ENCODE measurements around the gene CHMP2B. TPM values are rescaled to one million over a fixed set of nuclear protein-coding genes. Genes with fewer than 3 reads are reported as not detected.

CHMP2B gene
- total RNA-seq, 6 donors from 2014 or later = 15.7 to 56.3 (median 38.9) TPM

GRCh38 chr3:87198774-87199173, 28.3 kb upstream of the CHMP2B start:
- H3K27me3 ChIP-seq = no peaks in the 10 kb centered on the region
- TF ChIP-seq POLR2AphosphoS5 (IDR thresholded peaks at IDR 0.05) = no peak
- TF ChIP-seq EP300 (IDR thresholded peaks at IDR 0.05) = no peak
- TF ChIP-seq POLR2A (IDR thresholded peaks at IDR 0.05) = no peak
- no peak for TF ChIP-seq CTCF (IDR thresholded peaks at IDR 0.05)
- DNase-seq (no peak), ATAC-seq (ENCODE audit: low FRiP score in 2 of 2) (no peak)
- no peaks in the 10 kb centered on the region for H3K36me3 ChIP-seq
- no peak overlapping the region for H3K4me3 ChIP-seq
- H3K27ac ChIP-seq = no peak overlapping the region
- no peaks in the 10 kb centered on the region for H3K4me1 ChIP-seq
- no peaks in the 10 kb centered on the region for H3K9me3 ChIP-seq

GRCh38 chr3:87199628-87200027, 27.5 kb upstream of the CHMP2B start:
- no peak overlapping the region for H3K27ac ChIP-seq
- no peaks in the 10 kb centered on the region for H3K36me3 ChIP-seq
- no peak for TF ChIP-seq CTCF (IDR thresholded peaks at IDR 0.05)
- TF ChIP-seq POLR2AphosphoS5 (IDR thresholded peaks at IDR 0.05) = no peak
- no peak for TF ChIP-seq EP300 (IDR thresholded peaks at IDR 0.05)
- TF ChIP-seq POLR2A (IDR thresholded peaks at IDR 0.05) = no peak
- ATAC-seq (ENCODE audit: low FRiP score in 2 of 2) (no peak), DNase-seq (no peak)
- H3K4me1 ChIP-seq = no peaks in the 10 kb centered on the region
- no peaks in the 10 kb centered on the region for H3K9me3 ChIP-seq
- H3K27me3 ChIP-seq = no peaks in the 10 kb centered on the region
- 73 to 83% methylated on average over 2 of the region's 2 CpGs for WGBS, 2 donors
- no peak overlapping the region for H3K4me3 ChIP-seq

- H3K27me3 ChIP-seq = no peaks in the 10 kb centered on the region
- H3K9me3 ChIP-seq = no peaks in the 10 kb centered on the region
- no peak overlapping the region for H3K27ac ChIP-seq
- ATAC-seq (ENCODE audit: low FRiP score in 2 of 2) = no peak
- TF ChIP-seq POLR2AphosphoS5 (IDR thresholded peaks at IDR 0.05) (no peak), EP300 (IDR thresholded peaks at IDR 0.05) (no peak), CTCF (IDR thresholded peaks at IDR 0.05) (no peak), POLR2A (IDR thresholded peaks at IDR 0.05) (no peak)
- H3K4me3 ChIP-seq = no peak overlapping the region
- WGBS, 2 donors = 73 to 83% methylated on average over 3 of the region's 3 CpGs
- H3K4me1 ChIP-seq = no peaks in the 10 kb centered on the region
- H3K36me3 ChIP-seq = no peaks in the 10 kb centered on the region
- no peak for DNase-seq
Observed at GRCh38 chr3:87200060-87200647, 27.0 kb upstream of the CHMP2B start.

GRCh38 chr3:87201727-87202126, 25.4 kb upstream of the CHMP2B start:
- no peaks in the 10 kb centered on the region for H3K36me3 ChIP-seq
- H3K27me3 ChIP-seq = no peaks in the 10 kb centered on the region
- H3K9me3 ChIP-seq = no peaks in the 10 kb centered on the region
- TF ChIP-seq POLR2AphosphoS5 (IDR thresholded peaks at IDR 0.05) = no peak
- DNase-seq = no peak
- H3K27ac ChIP-seq = no peak overlapping the region
- 67 to 88% methylated on average over 1 of the region's 1 CpG for WGBS, 2 donors
- ATAC-seq (ENCODE audit: low FRiP score in 2 of 2) = no peak
- H3K4me1 ChIP-seq = no peaks in the 10 kb centered on the region
- no peak overlapping the region for H3K4me3 ChIP-seq

- H3K36me3 ChIP-seq = no peaks in the 10 kb centered on the region
- 35 to 55% methylated on average over 1 of the region's 1 CpG for WGBS, 2 donors
- H3K27me3 ChIP-seq = no peaks in the 10 kb centered on the region
- H3K4me1 ChIP-seq = no peaks in the 10 kb centered on the region
- H3K9me3 ChIP-seq = no peaks in the 10 kb centered on the region
- H3K4me3 ChIP-seq = no peak overlapping the region
- H3K27ac ChIP-seq = no peak overlapping the region
- TF ChIP-seq EP300 (IDR thresholded peaks at IDR 0.05) (no peak), POLR2A (IDR thresholded peaks at IDR 0.05) (no peak), CTCF (IDR thresholded peaks at IDR 0.05) (no peak), POLR2AphosphoS5 (IDR thresholded peaks at IDR 0.05) (no peak)
- ATAC-seq (ENCODE audit: low FRiP score in 2 of 2) (no peak), DNase-seq (no peak)
Observed at GRCh38 chr3:87203809-87204208, 23.3 kb upstream of the CHMP2B start.

Data from upper lobe of left lung (tissue), 6 donors.